ENCODE data around the gene CDK6. TPM values are rescaled to one million over a fixed set of nuclear protein-coding genes. Genes with fewer than 3 reads are reported as not detected.

CDK6 gene
- total and polyA plus RNA-seq, 2 experiments from 2014 or later: 17.8 to 61.5 TPM

- Histone ChIP-seq H3F3A (ENCODE audit: insufficient read depth) (peaks cover 57% of the 10 kb centered on the region), H4K20me1 (ENCODE audit: insufficient read depth) (no peaks in the 10 kb centered on the region), H3K27me3 (replicated peaks; ENCODE audit: insufficient read depth) (no peaks in the 10 kb centered on the region), H2AFZ (peak overlapping the region; percentile 38), H3K79me2 (ENCODE audit: insufficient read depth) (peaks cover 87% of the 10 kb centered on the region), H3K9me2 (ENCODE audit: insufficient read depth) (no peaks in the 10 kb centered on the region), H3K9me3 (ENCODE audit: low read depth) (no peaks in the 10 kb centered on the region), H3K27ac (peak overlapping the region; percentile 73), H3K36me3 (ENCODE audit: low read depth) (no peaks in the 10 kb centered on the region), H3K9ac (peak overlapping the region; percentile 74), H3K4me2 (ENCODE audit: unreplicated experiment) (peak overlapping the region; percentile 99), H3K4me1 (ENCODE audit: insufficient read depth) (peaks cover 52% of the 10 kb centered on the region), H3K4me3 (peak overlapping the region; percentile 77)
- peak; percentile 82 for DNase-seq
- 1% methylated on average over 15 of the region's 15 CpGs for WGBS, 2 experiments (ENCODE audit: low coverage in 1 of 2, low lambda C conversion rate in 2 of 2, missing lambda C conversion rate in 2 of 2)
- in situ Hi-C loops (cut with MboI): loop anchor here (10.0 kb wide), 1 partner anchor 139 kb away; the partner anchor contains the start of gene CDK6
- TF ChIP-seq EZH2phosphoT487 (IDR thresholded peaks at IDR 0.05; ENCODE audit: insufficient read depth, low read depth): no peak
- no peak for TF ChIP-seq EZH2 (IDR thresholded peaks at IDR 0.05; ENCODE audit: insufficient read depth, poor library complexity, severe bottlenecking)
These were observed 140.8 kb downstream of the CDK6 start for GRCh38 chr7:92695308-92696261.

GRCh38 chr7:92694211-92694610, 142.2 kb downstream of the CDK6 start:
- Histone ChIP-seq H3K36me3 (ENCODE audit: low read depth) (no peaks in the 10 kb centered on the region), H3K27ac (peak overlapping the region; percentile 73; the same call in 1 of the 2 replicates), H3F3A (ENCODE audit: insufficient read depth) (peaks cover 50% of the 10 kb centered on the region), H4K20me1 (ENCODE audit: insufficient read depth) (no peaks in the 10 kb centered on the region), H3K79me2 (ENCODE audit: insufficient read depth) (peaks cover 87% of the 10 kb centered on the region), H3K9ac (no peak overlapping the region), H2AFZ (no peak overlapping the region), H3K4me2 (ENCODE audit: unreplicated experiment) (peak overlapping the region; percentile 99), H3K4me3 (no peak overlapping the region), H3K9me2 (ENCODE audit: insufficient read depth) (no peaks in the 10 kb centered on the region), H3K4me1 (ENCODE audit: insufficient read depth) (peaks cover 47% of the 10 kb centered on the region), H3K27me3 (replicated peaks; ENCODE audit: insufficient read depth) (no peaks in the 10 kb centered on the region), H3K9me3 (ENCODE audit: low read depth) (no peaks in the 10 kb centered on the region)
- in situ Hi-C loops (cut with MboI): loop anchor here (10.0 kb wide), 1 partner anchor 141 kb away; the partner anchor contains the start of gene CDK6
- no peak for TF ChIP-seq EZH2 (IDR thresholded peaks at IDR 0.05; ENCODE audit: insufficient read depth, poor library complexity, severe bottlenecking)
- no peak for TF ChIP-seq EZH2phosphoT487 (IDR thresholded peaks at IDR 0.05; ENCODE audit: insufficient read depth, low read depth)
- no peak for DNase-seq

GRCh38 chr7:92693519-92693918, 142.9 kb downstream of the CDK6 start:
- WGBS, 2 experiments (ENCODE audit: low coverage in 1 of 2, low lambda C conversion rate in 2 of 2, missing lambda C conversion rate in 2 of 2): 97 to 100% methylated on average over 1 of the region's 1 CpG
- in situ Hi-C loops (cut with MboI): loop anchor here (10.0 kb wide), 1 partner anchor 141 kb away; the partner anchor contains the start of gene CDK6
- no peak overlapping the region for H3K27ac ChIP-seq

GRCh38 chr7:92691578-92691977, 144.8 kb downstream of the CDK6 start:
- H3K4me3 ChIP-seq: no peak overlapping the region
- H3K9ac ChIP-seq: no peak overlapping the region
- 45 to 47% methylated on average over 2 of the region's 2 CpGs for WGBS, 2 experiments (ENCODE audit: low coverage in 1 of 2, low lambda C conversion rate in 2 of 2, missing lambda C conversion rate in 2 of 2)
- no peaks in the 10 kb centered on the region for H3K36me3 ChIP-seq (ENCODE audit: low read depth)
- H4K20me1 ChIP-seq (ENCODE audit: insufficient read depth): no peaks in the 10 kb centered on the region
- H3F3A ChIP-seq (ENCODE audit: insufficient read depth): peaks cover 27% of the 10 kb centered on the region
- H2AFZ ChIP-seq: no peak overlapping the region
- H3K9me2 ChIP-seq (ENCODE audit: insufficient read depth): no peaks in the 10 kb centered on the region
- peak; percentile 77 for DNase-seq
- no peak for TF ChIP-seq EZH2phosphoT487 (IDR thresholded peaks at IDR 0.05; ENCODE audit: insufficient read depth, low read depth)
- no peak for TF ChIP-seq EZH2 (IDR thresholded peaks at IDR 0.05; ENCODE audit: insufficient read depth, poor library complexity, severe bottlenecking)
- no peaks in the 10 kb centered on the region for H3K9me3 ChIP-seq (ENCODE audit: low read depth)
- in situ Hi-C loops (cut with MboI): loop anchor here (10.0 kb wide), 1 partner anchor 143 kb away; the partner anchor contains the start of gene CDK6
- H3K4me2 ChIP-seq (ENCODE audit: unreplicated experiment): no peak overlapping the region
- peaks cover 21% of the 10 kb centered on the region for H3K4me1 ChIP-seq (ENCODE audit: insufficient read depth)
- H3K27me3 ChIP-seq (replicated peaks; ENCODE audit: insufficient read depth): no peaks in the 10 kb centered on the region
- peaks cover 93% of the 10 kb centered on the region for H3K79me2 ChIP-seq (ENCODE audit: insufficient read depth)
- no peak overlapping the region for H3K27ac ChIP-seq

More at GRCh38 chr7:92693519-92693918, 142.9 kb downstream of the CDK6 start:
- no peak for DNase-seq
- Histone ChIP-seq H4K20me1 (ENCODE audit: insufficient read depth) (no peaks in the 10 kb centered on the region), H3K27me3 (replicated peaks; ENCODE audit: insufficient read depth) (no peaks in the 10 kb centered on the region), H3K9me3 (ENCODE audit: low read depth) (no peaks in the 10 kb centered on the region), H2AFZ (no peak overlapping the region), H3K4me2 (ENCODE audit: unreplicated experiment) (no peak overlapping the region), H3K79me2 (ENCODE audit: insufficient read depth) (peaks cover 89% of the 10 kb centered on the region), H3K4me3 (no peak overlapping the region), H3K36me3 (ENCODE audit: low read depth) (no peaks in the 10 kb centered on the region), H3K4me1 (ENCODE audit: insufficient read depth) (peaks cover 40% of the 10 kb centered on the region), H3F3A (ENCODE audit: insufficient read depth) (peaks cover 46% of the 10 kb centered on the region), H3K9me2 (ENCODE audit: insufficient read depth) (no peaks in the 10 kb centered on the region), H3K9ac (no peak overlapping the region)
- TF ChIP-seq EZH2phosphoT487 (IDR thresholded peaks at IDR 0.05; ENCODE audit: insufficient read depth, low read depth): no peak
- no peak for TF ChIP-seq EZH2 (IDR thresholded peaks at IDR 0.05; ENCODE audit: insufficient read depth, poor library complexity, severe bottlenecking)

All from GM23248 (cell line).